HepG2 (cell line): ENCODE data around the gene CNTNAP1. TPM values are rescaled to one million over a fixed set of nuclear protein-coding genes. Genes with fewer than 3 reads are reported as not detected.

Source experiments
- ATAD3A ChIP-seq: sonication (generic); formaldehyde crosslinking; IDR thresholded peaks from 2 replicates; pipeline ENCODE4 v1.4.0; 2020; ENCODE audit warnings: missing genetic modification reagents
- CAMTA2 ChIP-seq: sonication (generic); formaldehyde crosslinking; IDR thresholded peaks from 2 replicates; pipeline ENCODE4 v1.4.0; 2020; ENCODE audit warnings: mild to moderate bottlenecking, missing genetic modification reagents, borderline replicate concordance
- EHMT2 ChIP-seq: fragments of 200-600 bp; sonication (generic); IDR thresholded peaks from 2 replicates; pipeline ENCODE4 v1.7.0; 2017; ENCODE audit warnings: antibody characterized with exemption, low read depth, low read length, borderline replicate concordance
- MAX ChIP-seq: IDR thresholded peaks from 2 replicates; pipeline ENCODE4 v1.6.1; 2012; ENCODE audit warnings: inconsistent platforms
- MYPOP ChIP-seq: sonication (generic); formaldehyde crosslinking; IDR thresholded peaks from 2 replicates; pipeline ENCODE4 v1.8.1; 2023; ENCODE audit warnings: mild to moderate bottlenecking, moderate library complexity, missing genetic modification reagents
- NR1H2 ChIP-seq: sonication (generic); formaldehyde crosslinking; IDR thresholded peaks from 2 replicates; pipeline ENCODE4 v1.8.1; 2022; ENCODE audit warnings: low read depth, missing genetic modification reagents, borderline replicate concordance
- NR2F1 ChIP-seq, 2 experiments: fragments of 450-650 bp in 1 of 2; formaldehyde crosslinking in 1 of 2; IDR thresholded peaks; 2 replicates each; pipeline versions ENCODE4 v1.5.0 to v1.6.1; 2016 to 2020; ENCODE audit warnings: mild to moderate bottlenecking in 1 of 2, missing compliant biosample characterization in 1 of 2, missing genetic modification reagents in 1 of 2, moderate library complexity in 1 of 2
- PAX8 ChIP-seq: sonication (generic); formaldehyde crosslinking; IDR thresholded peaks from 2 replicates; pipeline ENCODE4 v1.8.0; 2022; ENCODE audit warnings: mild to moderate bottlenecking, missing genetic modification reagents, borderline replicate concordance
- POLR2A ChIP-seq, 2 experiments: IDR thresholded peaks; 2 replicates each; pipeline ENCODE4 v1.6.1; 2011; ENCODE audit warnings: low read depth in 2 of 2, low read length in 2 of 2, mild to moderate bottlenecking in 1 of 2, moderate library complexity in 1 of 2; ENCODE audit not compliant: insufficient read depth in 1 of 2
- POLR2G ChIP-seq: fragments of 200-400 bp; formaldehyde crosslinking; IDR thresholded peaks from 2 replicates; pipeline ENCODE4 v1.6.1; 2018; ENCODE audit warnings: mild to moderate bottlenecking, low read depth, low read length, moderate library complexity
- PTBP1 ChIP-seq: fragments of 200-400 bp; formaldehyde crosslinking; IDR thresholded peaks from 2 replicates; pipeline ENCODE4 v1.6.1; 2018; ENCODE audit warnings: low read length, low read depth; ENCODE audit not compliant: poor library complexity, severe bottlenecking
- TBX2 ChIP-seq: sonication (generic); formaldehyde crosslinking; IDR thresholded peaks from 2 replicates; pipeline ENCODE4 v1.5.0; 2020; ENCODE audit warnings: missing genetic modification reagents, mild to moderate bottlenecking, borderline replicate concordance
- ZBED4 ChIP-seq: sonication (generic); formaldehyde crosslinking; IDR thresholded peaks from 2 replicates; pipeline ENCODE4 v1.4.0; 2020; ENCODE audit warnings: missing genetic modification reagents, borderline replicate concordance
- ZNF124 ChIP-seq: sonication (generic); formaldehyde crosslinking; IDR thresholded peaks from 2 replicates; pipeline ENCODE4 v1.4.0; 2020; ENCODE audit warnings: missing genetic modification reagents
- ZNF281 ChIP-seq: sonication (generic); formaldehyde crosslinking; IDR thresholded peaks from 2 replicates; pipeline ENCODE4 v1.4.0; 2020; ENCODE audit warnings: missing genetic modification reagents, borderline replicate concordance
- ZNF484 ChIP-seq: sonication (generic); formaldehyde crosslinking; IDR thresholded peaks from 2 replicates; pipeline ENCODE4 v1.5.1; 2020; ENCODE audit warnings: mild to moderate bottlenecking, low read depth, missing genetic modification reagents, borderline replicate concordance
- ZNF546 ChIP-seq: sonication (generic); formaldehyde crosslinking; conservative IDR thresholded peaks from 2 replicates; pipeline ENCODE4 v1.8.1; 2023; ENCODE audit warnings: mild to moderate bottlenecking, missing genetic modification reagents
- ZNF567 ChIP-seq: sonication (generic); formaldehyde crosslinking; IDR thresholded peaks from 2 replicates; pipeline ENCODE4 v1.8.1; 2023; ENCODE audit warnings: mild to moderate bottlenecking, missing genetic modification reagents, borderline replicate concordance
- ZNF572 ChIP-seq: sonication (generic); formaldehyde crosslinking; IDR thresholded peaks from 2 replicates; pipeline ENCODE4 v1.5.1; 2020; ENCODE audit warnings: mild to moderate bottlenecking, missing genetic modification reagents
- ZNF777 ChIP-seq: sonication (generic); formaldehyde crosslinking; IDR thresholded peaks from 2 replicates; pipeline ENCODE4 v1.4.0; 2020; ENCODE audit warnings: missing genetic modification reagents
- ZSCAN21 ChIP-seq: sonication (generic); formaldehyde crosslinking; IDR thresholded peaks from 2 replicates; pipeline ENCODE4 v1.8.0; 2022; ENCODE audit warnings: mild to moderate bottlenecking, missing genetic modification reagents, moderate library complexity, borderline replicate concordance
- polyA plus RNA-seq, 8 experiments: library from polyadenylated mRNA; depleted of rRNA in 3 of 8; stranded (reverse) in 7 of 8; unstranded in 1 of 8; fragments of >200 nt; fragmentation: Illumina TruSeq in 4 of 8; extraction: Trizol in 4 of 8; gene quantifications; 2 replicates each; pipeline versions ENCODE4 v1.2.1 to v1.2.3, GENCODE V29; 2011 to 2016; ENCODE audit warnings: low read depth in 4 of 8, missing spikeins in 1 of 8, mixed read lengths in 1 of 8; ENCODE audit not compliant: insufficient read depth in 1 of 8
- total RNA-seq, 5 experiments: library from RNA; depleted of rRNA; stranded (reverse); fragments of >200 nt; fragmentation: Illumina TruSeq; extraction: Trizol; gene quantifications; 2 replicates each; pipeline ENCODE4 v1.2.3, GENCODE V29; 2016; ENCODE audit warnings: low read depth in 1 of 5

The CNTNAP1 gene
- total and polyA plus RNA-seq, 2 of the 13 experiments (the other 11 are each of a cell fraction or from before 2014, with no cell fraction given) = 4.5 to 7.7 TPM

GRCh38 chr17:42677921-42678781 lies 4.2 kb upstream of the CNTNAP1 start (continued):
- TF ChIP-seq EHMT2 (no peak), ZNF777 (no peak), ZNF281 (CRISPR knock-in tag) (peak; percentile 72; the same call in 1 of the 2 replicates), NR1H2 (CRISPR knock-in tag) (peak; percentile 38; the same call in 1 of the 2 replicates), ZSCAN21 (CRISPR knock-in tag) (no peak), ZNF484 (CRISPR knock-in tag) (no peak), NR2F1 (CRISPR knock-in tag; IDR thresholded peaks at IDR 0.05) (peak in 1 of 2 experiments; percentile 25; a peak in 1 of 4 replicates), ZNF572 (CRISPR knock-in tag) (no peak), ATAD3A (CRISPR knock-in tag) (peak; percentile 45; the same call in 1 of the 2 replicates), POLR2A (IDR thresholded peaks at IDR 0.05; ENCODE audit: insufficient read depth in 1 of 2, low read depth in 2 of 2, low read length in 2 of 2) (peak; percentile 91 to 99), CAMTA2 (CRISPR knock-in tag) (no peak), POLR2G (peak; percentile 93), MAX (peak; percentile 92), ZNF546 (CRISPR knock-in tag) (no peak), TBX2 (CRISPR knock-in tag) (peak; percentile 74), ZNF124 (0 out of 2 replicates have a peak, but pooled peaks have one; percentile 24), ZNF567 (no peak; the same call in 1 of the 2 replicates), PTBP1 (no peak), ZBED4 (CRISPR knock-in tag) (no peak; the same call in 1 of the 2 replicates), MYPOP (CRISPR knock-in tag) (peak; percentile 65), PAX8 (CRISPR knock-in tag) (no peak)
